Brain microvascular endothelial cell (primary cell): Measurements from ENCODE around the gene SLC22A14.

Experiments used
- DNase-seq: peaks from one replicate; pipeline ENCODE4 v3.0.0-alpha.2; 2020
- H3K27ac ChIP-seq: fragments of 250-450 bp; sonication (Bioruptor Pico); 2 replicates; pipeline ENCODE4 v1.5.1; 2020; ENCODE audit warnings: mild to moderate bottlenecking, moderate library complexity
- H3K27me3 ChIP-seq: fragments of 250-450 bp; sonication (Bioruptor Pico); replicated peaks from 2 replicates; pipeline ENCODE4 v1.5.1; 2020; ENCODE audit warnings: mild to moderate bottlenecking
- H3K36me3 ChIP-seq: fragments of 250-450 bp; sonication (Bioruptor Pico); replicated peaks from 2 replicates; pipeline ENCODE4 v1.5.1; 2020; ENCODE audit warnings: mild to moderate bottlenecking
- H3K4me3 ChIP-seq: 2 replicates; pipeline ENCODE4 v1.5.1; 2011; ENCODE audit warnings: low read depth, mild to moderate bottlenecking, control low read depth, low read length, moderate library complexity
- in situ Hi-C: cut with HindIII; loops from 2 replicates; pipeline ENCODE4 v1.10.0; 2017; ENCODE audit warnings: low sequenced_read_pairs, low pct_ligation_motif_present
- TF ChIP-seq, protein P1 (sequence below): IDR thresholded peaks from 2 replicates; pipeline ENCODE4 v1.5.1; 2011; ENCODE audit warnings: low read depth, mild to moderate bottlenecking, moderate library complexity, low read length, control low read depth, inconsistent platforms; ENCODE audit errors: missing control alignments

Gene SLC22A14

DNA sequence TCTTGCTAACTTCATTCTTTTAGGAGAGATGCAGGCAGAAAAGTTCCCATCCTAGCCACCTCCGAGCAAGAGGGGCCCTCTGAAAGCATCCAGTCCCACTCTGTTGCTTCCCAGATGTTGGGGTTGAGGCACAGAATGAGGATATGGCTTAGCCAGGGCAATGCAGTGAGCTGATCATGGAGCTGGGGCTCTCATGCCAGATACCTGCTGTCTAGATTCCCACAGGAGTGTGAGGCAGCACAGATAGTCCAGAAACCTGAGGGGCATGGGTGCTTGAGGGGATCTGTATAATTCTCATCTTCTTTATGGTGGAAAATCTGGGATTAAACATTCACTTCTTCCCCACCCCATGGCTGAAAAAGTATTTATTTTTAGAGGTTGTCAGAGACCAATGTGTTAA lies 15.3 kb upstream of the SLC22A14 start:
- in situ Hi-C loops, result no loop called here
- H3K36me3 ChIP-seq, result no peaks in the 10 kb centered on the region
- H3K4me3 ChIP-seq, result no peak overlapping the region
- H3K27ac ChIP-seq, result no peak overlapping the region
- no peaks in the 10 kb centered on the region for H3K27me3 ChIP-seq
- no peak for DNase-seq
- TF ChIP-seq, protein P1, sequence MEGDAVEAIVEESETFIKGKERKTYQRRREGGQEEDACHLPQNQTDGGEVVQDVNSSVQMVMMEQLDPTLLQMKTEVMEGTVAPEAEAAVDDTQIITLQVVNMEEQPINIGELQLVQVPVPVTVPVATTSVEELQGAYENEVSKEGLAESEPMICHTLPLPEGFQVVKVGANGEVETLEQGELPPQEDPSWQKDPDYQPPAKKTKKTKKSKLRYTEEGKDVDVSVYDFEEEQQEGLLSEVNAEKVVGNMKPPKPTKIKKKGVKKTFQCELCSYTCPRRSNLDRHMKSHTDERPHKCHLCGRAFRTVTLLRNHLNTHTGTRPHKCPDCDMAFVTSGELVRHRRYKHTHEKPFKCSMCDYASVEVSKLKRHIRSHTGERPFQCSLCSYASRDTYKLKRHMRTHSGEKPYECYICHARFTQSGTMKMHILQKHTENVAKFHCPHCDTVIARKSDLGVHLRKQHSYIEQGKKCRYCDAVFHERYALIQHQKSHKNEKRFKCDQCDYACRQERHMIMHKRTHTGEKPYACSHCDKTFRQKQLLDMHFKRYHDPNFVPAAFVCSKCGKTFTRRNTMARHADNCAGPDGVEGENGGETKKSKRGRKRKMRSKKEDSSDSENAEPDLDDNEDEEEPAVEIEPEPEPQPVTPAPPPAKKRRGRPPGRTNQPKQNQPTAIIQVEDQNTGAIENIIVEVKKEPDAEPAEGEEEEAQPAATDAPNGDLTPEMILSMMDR, result no peak

DNA sequence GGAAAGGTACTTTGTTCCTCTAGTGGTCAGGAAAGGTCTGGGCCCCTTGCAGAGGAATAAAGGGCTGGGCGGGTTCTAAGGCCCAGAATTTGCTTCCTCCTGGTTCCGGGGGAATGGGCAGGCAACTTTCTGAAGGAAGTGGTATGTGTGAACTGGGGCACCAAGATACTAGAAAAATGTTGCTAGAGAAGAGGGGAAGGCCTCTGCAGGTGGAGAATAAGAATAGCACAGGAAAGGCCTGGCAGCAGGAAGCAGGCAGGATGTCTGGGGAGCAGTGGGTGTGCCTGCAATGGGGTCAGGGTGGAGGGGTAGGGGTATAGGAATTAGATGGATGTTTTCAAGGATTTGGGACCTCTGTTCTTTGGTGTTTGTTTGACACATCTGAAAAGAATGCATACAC lies 14.4 kb upstream of the SLC22A14 start:
- in situ Hi-C loops, result no loop called here
- TF ChIP-seq, protein P1, result no peak
- Histone ChIP-seq H3K27ac (no peak overlapping the region), H3K4me3 (no peak overlapping the region), H3K27me3 (no peaks in the 10 kb centered on the region), H3K36me3 (no peaks in the 10 kb centered on the region)
- DNase-seq, result no peak

DNA sequence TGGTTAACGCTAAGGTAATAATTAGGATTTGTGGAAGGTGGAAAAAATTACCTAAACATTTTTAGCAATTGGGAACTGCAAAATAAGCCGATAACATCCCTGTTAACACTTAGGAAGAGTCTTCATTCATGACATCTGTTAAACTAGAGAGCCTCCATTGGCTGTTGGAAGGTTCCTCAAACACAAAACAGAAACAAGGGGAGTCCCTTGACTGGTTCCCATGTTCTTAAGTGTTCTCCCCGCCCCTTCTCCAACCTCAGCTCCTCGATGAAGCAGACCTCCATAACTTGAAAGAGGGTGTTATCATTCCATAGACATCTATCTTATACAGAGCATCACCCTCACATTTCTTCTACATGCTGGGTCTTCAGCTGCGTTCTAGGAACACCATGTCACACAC lies 14.0 kb upstream of the SLC22A14 start:
- in situ Hi-C loops, result no loop called here
- TF ChIP-seq, protein P1, result no peak
- Histone ChIP-seq H3K4me3 (no peak overlapping the region), H3K36me3 (no peaks in the 10 kb centered on the region), H3K27me3 (no peaks in the 10 kb centered on the region), H3K27ac (no peak overlapping the region)
- DNase-seq, result no peak

DNA sequence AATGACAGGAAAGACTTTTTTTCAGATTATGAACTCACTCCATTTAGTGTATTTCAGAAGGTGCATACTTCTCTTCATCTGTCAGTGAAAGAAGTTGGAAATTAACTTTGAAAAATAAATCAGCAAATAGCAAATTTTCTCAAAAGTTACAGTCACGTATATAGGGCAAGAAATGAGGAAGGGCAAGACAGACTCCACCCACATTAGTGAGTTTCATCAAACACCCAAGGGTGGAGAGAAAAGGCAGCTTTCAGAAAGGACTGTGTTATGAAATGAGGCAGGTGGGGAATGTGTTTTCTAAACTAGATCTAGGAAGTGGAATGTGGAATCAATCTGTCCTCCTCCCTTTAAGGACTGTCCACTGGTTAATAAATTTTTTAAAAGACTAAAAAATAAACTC lies 13.6 kb upstream of the SLC22A14 start:
- H3K4me3 ChIP-seq, result no peak overlapping the region
- no peak overlapping the region for H3K27ac ChIP-seq
- TF ChIP-seq, protein P1, result no peak
- no peak for DNase-seq
- in situ Hi-C loops, result no loop called here
- no peaks in the 10 kb centered on the region for H3K36me3 ChIP-seq
- H3K27me3 ChIP-seq, result no peaks in the 10 kb centered on the region

DNA sequence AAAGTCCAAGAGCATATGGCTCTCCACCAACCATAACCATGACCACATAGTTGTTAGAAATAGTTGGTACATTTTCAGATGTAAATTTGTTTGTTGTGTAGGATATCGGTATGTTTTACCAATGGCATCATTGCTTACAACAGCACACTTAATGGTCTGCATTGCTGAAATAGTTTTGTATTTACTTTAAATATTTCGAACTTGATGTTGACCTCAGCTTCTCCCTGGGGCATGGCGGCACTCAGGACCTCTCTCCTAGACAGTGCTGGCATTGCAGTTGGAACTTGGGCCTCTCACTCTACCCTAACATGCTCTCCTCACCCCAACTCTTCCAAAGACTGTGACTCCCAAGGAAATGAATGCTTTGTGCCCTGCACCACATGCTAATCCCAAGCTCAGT lies 11.5 kb upstream of the SLC22A14 start:
- Histone ChIP-seq H3K36me3 (peaks cover under 1% of the 10 kb centered on the region), H3K27ac (no peak overlapping the region), H3K4me3 (no peak overlapping the region), H3K27me3 (no peaks in the 10 kb centered on the region)
- no peak for DNase-seq
- in situ Hi-C loops, result no loop called here
- TF ChIP-seq, protein P1, result no peak

DNA sequence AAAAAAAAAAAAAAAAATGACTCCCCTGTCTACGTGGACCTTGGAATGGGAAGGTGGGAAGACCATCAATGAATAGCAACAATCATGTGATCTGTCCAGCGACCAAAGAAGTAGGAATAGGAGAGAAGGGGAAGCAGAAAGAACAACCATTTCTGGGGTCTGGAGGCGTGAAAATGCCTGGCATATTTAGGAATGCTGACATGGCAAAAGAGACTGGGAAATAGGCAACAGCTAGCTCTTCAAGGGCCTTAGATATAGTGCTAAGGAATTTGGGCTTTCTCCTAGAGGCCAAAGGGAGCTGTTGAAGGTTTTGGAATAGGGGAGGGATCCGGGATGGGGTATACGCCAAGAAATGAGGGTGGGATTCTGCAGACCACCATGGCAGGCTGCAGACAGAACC lies 10.5 kb upstream of the SLC22A14 start:
- no peak overlapping the region for H3K27ac ChIP-seq
- H3K27me3 ChIP-seq, result no peaks in the 10 kb centered on the region
- H3K36me3 ChIP-seq, result peaks cover 2% of the 10 kb centered on the region
- TF ChIP-seq, protein P1, result no peak
- in situ Hi-C loops, result no loop called here
- no peak for DNase-seq
- H3K4me3 ChIP-seq, result no peak overlapping the region
